H1 (cell line): ENCODE results near the gene GABRD. TPM values are rescaled to one million over a fixed set of nuclear protein-coding genes. Genes with fewer than 3 reads are reported as not detected.

ENCODE experiments used
- CTCF ChIA-PET: fragments of 300-600 bp; sonication (Branson Sonifier 250); formaldehyde crosslinking; loops from one replicate; lab custom pipeline; 2021; ENCODE audit not compliant: partially characterized antibody; lab: Charles Lee
- POLR2A ChIA-PET: fragments of 300-600 bp; sonication (Branson Sonifier 250); formaldehyde crosslinking; loops from one replicate; lab custom pipeline; 2021; ENCODE audit warnings: inconsistent platforms; ENCODE audit not compliant: partially characterized antibody; lab: Charles Lee
- DNase-seq, 2 experiments: peaks; one replicate each; pipeline versions ENCODE4 v3.0.0 to v3.0.0-alpha.2; 2010 to 2022; ENCODE audit warnings: low spot score in 2 of 2, low read depth in 1 of 2, mixed read lengths in 1 of 2
- FAIRE-seq: peaks from 2 replicates; lab custom pipeline; 2011; peaks lifted over from hg19 to GRCh38; lab: Jason Lieb, UNC
- H2AFZ ChIP-seq: 2 replicates; pipeline ENCODE4 v1.8.1; 2012; ENCODE audit warnings: low read length, inconsistent platforms
- H2AK5ac ChIP-seq: 2 replicates; pipeline ENCODE4 v1.6.1; 2013; ENCODE audit warnings: low read depth, low read length
- H2BK120ac ChIP-seq: replicated peaks from 2 replicates; pipeline ENCODE3; 2013; ENCODE audit warnings: low read depth, low read length, inconsistent platforms
- H2BK12ac ChIP-seq: 2 replicates; pipeline ENCODE4 v1.6.1; 2013; ENCODE audit warnings: low read depth, low read length
- H2BK15ac ChIP-seq: 2 replicates; pipeline ENCODE4 v1.6.1; 2013; ENCODE audit warnings: low read length
- H2BK20ac ChIP-seq: 2 replicates; pipeline ENCODE4 v1.6.1; 2013; ENCODE audit warnings: low read length
- H2BK5ac ChIP-seq: 2 replicates; pipeline ENCODE4 v1.6.1; 2013; ENCODE audit warnings: low read depth, low read length
- H3K14ac ChIP-seq: 2 replicates; pipeline ENCODE4 v1.6.1; 2013; ENCODE audit warnings: inconsistent platforms; ENCODE audit not compliant: insufficient read length
- H3K18ac ChIP-seq: 2 replicates; pipeline ENCODE4 v1.6.1; 2013; ENCODE audit warnings: low read length; ENCODE audit errors: extremely low read depth
- H3K23ac ChIP-seq: 2 replicates; pipeline ENCODE4 v1.6.1; 2013; ENCODE audit warnings: inconsistent platforms; ENCODE audit not compliant: insufficient read length
- H3K23me2 ChIP-seq: 2 replicates; pipeline ENCODE4 v1.6.1; 2013; ENCODE audit warnings: low read depth, low read length
- H3K27ac ChIP-seq: 2 replicates; pipeline ENCODE4 v1.6.1; 2011; ENCODE audit warnings: low read depth, low read length, inconsistent platforms
- H3K27me3 ChIP-seq, 4 experiments: replicated peaks in 1 of 4; 1 replicate in 1 of 4; 2 replicates in 3 of 4; pipeline versions ENCODE4 v1.6.1 to v1.8.1; 2011 to 2013; ENCODE audit warnings: low read length in 3 of 4, mild to moderate bottlenecking in 3 of 4, inconsistent platforms in 2 of 4, mixed read lengths in 2 of 4, moderate library complexity in 1 of 4; ENCODE audit not compliant: control insufficient read depth in 3 of 4, insufficient read depth in 3 of 4; ENCODE audit errors: extremely low read depth in 1 of 4
- H3K36me3 ChIP-seq, 4 experiments: 2 replicates each; pipeline versions ENCODE4 v1.6.1 to v1.8.1; 2011 to 2013; ENCODE audit warnings: mild to moderate bottlenecking in 4 of 4, low read length in 3 of 4, moderate library complexity in 2 of 4, control low read depth in 1 of 4, inconsistent platforms in 1 of 4; ENCODE audit not compliant: insufficient read depth in 4 of 4, control insufficient read depth in 2 of 4
- H3K4ac ChIP-seq: replicated peaks from 2 replicates; pipeline ENCODE3; 2013; ENCODE audit warnings: low read length, low read depth, mixed read lengths, inconsistent platforms; ENCODE audit not compliant: insufficient read length
- H3K4me1 ChIP-seq, 4 experiments: replicated peaks in 1 of 4; 1 replicate in 1 of 4; 2 replicates in 3 of 4; pipeline versions ENCODE4 v1.6.1 to v1.8.1; 2011 to 2013; ENCODE audit warnings: low read length in 3 of 4, inconsistent platforms in 2 of 4, mixed read lengths in 1 of 4; ENCODE audit not compliant: insufficient read depth in 4 of 4, control insufficient read depth in 3 of 4
- H3K4me2 ChIP-seq, 2 experiments: 2 replicates each; pipeline versions ENCODE4 v1.6.1 to v1.8.1; 2011 to 2013; ENCODE audit warnings: low read depth in 2 of 2, low read length in 2 of 2, control low read depth in 1 of 2, inconsistent platforms in 1 of 2, mild to moderate bottlenecking in 1 of 2; ENCODE audit not compliant: insufficient read depth in 1 of 2
- H3K4me3 ChIP-seq, 4 experiments: fragments of 200-600, 300-600 bp in 1 of 4; sonication (generic), shearing (Covaris generic), sonication (Bioruptor Twin) in 1 of 4; 2 replicates each; pipeline versions ENCODE4 v1.5.1 to v1.8.1; 2011 to 2016; ENCODE audit warnings: low read length in 4 of 4, low read depth in 3 of 4, control low read depth in 2 of 4, inconsistent platforms in 2 of 4, mild to moderate bottlenecking in 2 of 4, mixed read lengths in 1 of 4, moderate library complexity in 1 of 4; ENCODE audit not compliant: insufficient read depth in 2 of 4; ENCODE audit errors: extremely low read depth in 1 of 4
- H3K56ac ChIP-seq: replicated peaks from 2 replicates; pipeline ENCODE3; 2013; ENCODE audit warnings: low read depth, mild to moderate bottlenecking, mixed read lengths, low read length, inconsistent platforms; ENCODE audit not compliant: insufficient read length
- H3K79me1 ChIP-seq: 2 replicates; pipeline ENCODE4 v1.6.1; 2013; ENCODE audit warnings: low read depth, low read length, control low read depth
- H3K79me2 ChIP-seq, 2 experiments: 2 replicates each; pipeline versions ENCODE4 v1.6.1 to v1.8.1; 2012 to 2013; ENCODE audit warnings: low read length in 2 of 2, mild to moderate bottlenecking in 2 of 2, inconsistent platforms in 1 of 2; ENCODE audit not compliant: insufficient read depth in 2 of 2, control insufficient read depth in 1 of 2
- H3K9ac ChIP-seq, 4 experiments: replicated peaks in 1 of 4; 1 replicate in 1 of 4; 2 replicates in 3 of 4; pipeline versions ENCODE4 v1.6.1 to v1.8.1; 2011 to 2013; ENCODE audit warnings: low read depth in 3 of 4, low read length in 3 of 4, control low read depth in 2 of 4, mild to moderate bottlenecking in 2 of 4, moderate library complexity in 2 of 4, inconsistent platforms in 1 of 4; ENCODE audit errors: extremely low read depth in 1 of 4
- H3K9me3 ChIP-seq, 2 experiments: 2 replicates each; pipeline versions ENCODE4 v1.6.1 to v1.8.1; 2012 to 2013; ENCODE audit warnings: mild to moderate bottlenecking in 2 of 2, moderate library complexity in 2 of 2, control low read depth in 1 of 2, inconsistent platforms in 1 of 2, low read depth in 1 of 2, low read length in 1 of 2, mixed read lengths in 1 of 2; ENCODE audit not compliant: insufficient read depth in 2 of 2
- H4K20me1 ChIP-seq, 2 experiments: replicated peaks in 1 of 2; 2 replicates each; pipeline versions ENCODE3 to v1.8.1; 2011 to 2013; ENCODE audit warnings: inconsistent platforms in 2 of 2, low read length in 2 of 2, mild to moderate bottlenecking in 1 of 2; ENCODE audit not compliant: insufficient read depth in 2 of 2, control insufficient read depth in 1 of 2
- H4K5ac ChIP-seq: 2 replicates; pipeline ENCODE4 v1.6.1; 2013; ENCODE audit warnings: low read length, low read depth, mixed read lengths, inconsistent platforms; ENCODE audit not compliant: insufficient read length
- H4K8ac ChIP-seq: 2 replicates; pipeline ENCODE4 v1.8.0; 2013; ENCODE audit warnings: mild to moderate bottlenecking, moderate library complexity, low read length, inconsistent platforms; ENCODE audit not compliant: insufficient read depth; ENCODE audit errors: extremely low read depth
- H4K91ac ChIP-seq: replicated peaks from 2 replicates; pipeline ENCODE3; 2013; ENCODE audit warnings: low read length, mixed read lengths, inconsistent platforms; ENCODE audit not compliant: insufficient read length
- CBX5 ChIP-seq: fragments of 300-800, 300-1000 bp; sonication (generic); IDR thresholded peaks from 2 replicates; pipeline ENCODE4 v1.7.1; 2016; ENCODE audit warnings: antibody characterized with exemption, low read length, low read depth
- CHD1 ChIP-seq: IDR thresholded peaks from 2 replicates; pipeline ENCODE4 v1.6.1; 2012; ENCODE audit warnings: low read depth, low read length, improper control_type of control experiment
- EGR1 ChIP-seq: IDR thresholded peaks from 2 replicates; pipeline ENCODE4 v1.6.1; 2011; ENCODE audit warnings: low read depth, low read length, borderline replicate concordance
- EP300 ChIP-seq, 2 experiments: IDR thresholded peaks; 1 replicate in 1 of 2; 2 replicates in 1 of 2; pipeline ENCODE4 v1.6.1; 2011 to 2012; ENCODE audit warnings: low read depth in 2 of 2, low read length in 2 of 2, mild to moderate bottlenecking in 2 of 2, borderline replicate concordance in 1 of 2, inconsistent platforms in 1 of 2, moderate library complexity in 1 of 2
- GTF2F1 ChIP-seq: IDR thresholded peaks from 2 replicates; pipeline ENCODE4 v1.6.1; 2012; ENCODE audit warnings: low read depth, low read length, improper control_type of control experiment, borderline replicate concordance
- HDAC6 ChIP-seq: IDR thresholded peaks from one replicate; pipeline ENCODE4 v1.7.1; 2012; ENCODE audit warnings: low read depth, mild to moderate bottlenecking, inconsistent platforms, low read length, moderate library complexity
- SIRT6 ChIP-seq: IDR thresholded peaks from one replicate; pipeline ENCODE4 v1.7.1; 2012; ENCODE audit warnings: low read length, inconsistent platforms
- SP4 ChIP-seq: IDR thresholded peaks from 2 replicates; pipeline ENCODE4 v1.6.1; 2012; ENCODE audit warnings: low read length, inconsistent platforms
- WGBS, 2 experiments: shearing (Covaris generic) in 1 of 2; methylation state at CpG; one replicate each; pipeline versions ENCODE4 v1.1.6 to v1.1.7; 2013 to 2015; ENCODE audit warnings: low lambda C conversion rate in 2 of 2, mixed read lengths in 2 of 2, inconsistent platforms in 1 of 2, low coverage in 1 of 2, missing lambda C conversion rate in 1 of 2; ENCODE audit not compliant: insufficient replicate concordance in 2 of 2, insufficient coverage in 1 of 2, insufficient read length in 1 of 2; ENCODE audit errors: extremely low coverage in 1 of 2, missing lambda C conversion rate in 1 of 2; 5-methylcytosine and 5-hydroxymethylcytosine counted together
- polyA plus RNA-seq, 7 experiments: library from polyadenylated mRNA; depleted of rRNA in 3 of 7; stranded (reverse) in 5 of 7; unstranded in 2 of 7; fragments of >200 nt in 5 of 7; fragments of 200-250 nt in 2 of 7; gene quantifications; 1 replicate in 5 of 7; 2 replicates in 1 of 7; 4 replicates in 1 of 7; pipeline versions ENCODE4 v1.2.1 to v1.2.3, GENCODE V29; 2011 to 2013; ENCODE audit warnings: missing spikeins in 2 of 7, mixed read lengths in 2 of 7
- total RNA-seq: library from RNA; stranded (reverse); fragmentation: NEBNext Ultra II Directional; extraction: Animal tissue kit (Norgen Biotek cat#: 25700); gene quantifications from 2 replicates; pipeline ENCODE4 v1.2.1, GENCODE V29; 2021
- TF ChIP-seq, protein P1 (sequence below): IDR thresholded peaks from 2 replicates; pipeline ENCODE4 v1.6.1; 2011; ENCODE audit warnings: low read depth, mild to moderate bottlenecking, low read length; ENCODE audit not compliant: insufficient read depth
- TF ChIP-seq, protein P2 (sequence below), 3 experiments: IDR thresholded peaks; 1 replicate in 2 of 3; 2 replicates in 1 of 3; pipeline versions ENCODE4 v1.5.1 to v1.6.1; 2011; ENCODE audit warnings: low read length in 3 of 3, mild to moderate bottlenecking in 3 of 3, inconsistent platforms in 2 of 3, low read depth in 1 of 3, moderate library complexity in 1 of 3; ENCODE audit not compliant: insufficient read depth in 1 of 3; ENCODE audit errors: control extremely low read depth in 1 of 3

GABRD gene
- total and polyA plus RNA-seq, 2 of the 8 experiments (the other 6 are each of a cell fraction or from before 2014, with no cell fraction given): 1.8 to 3.0 TPM

DNA sequence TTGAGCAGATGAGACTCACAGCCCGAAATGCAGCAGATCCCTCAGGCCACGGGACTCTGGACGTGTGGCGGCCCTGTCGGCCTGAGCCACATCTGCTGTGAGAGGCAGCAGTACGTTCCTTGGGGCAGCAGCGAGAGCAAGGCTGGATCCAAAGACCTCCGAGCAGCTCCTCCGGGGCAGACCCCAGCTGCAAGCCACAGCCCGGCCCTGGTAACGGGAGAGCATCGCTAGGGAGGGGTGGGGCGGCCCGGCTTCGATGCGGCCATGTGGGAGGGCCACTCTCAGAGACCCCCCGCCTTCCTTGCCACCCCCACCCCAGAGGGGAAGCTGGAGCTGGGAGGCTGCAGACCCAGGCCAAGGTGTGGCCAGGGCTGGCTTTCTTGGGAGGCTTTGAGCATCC, 48.8 kb downstream of the GABRD start:
- no peak for TF ChIP-seq SIRT6
- no peak for TF ChIP-seq HDAC6
- TF ChIP-seq CBX5: no peak
- TF ChIP-seq EP300 (IDR thresholded peaks at IDR 0.05; ENCODE audit: borderline replicate concordance in 1 of 2, low read depth in 2 of 2, low read length in 2 of 2): no peak
- TF ChIP-seq, protein P1, sequence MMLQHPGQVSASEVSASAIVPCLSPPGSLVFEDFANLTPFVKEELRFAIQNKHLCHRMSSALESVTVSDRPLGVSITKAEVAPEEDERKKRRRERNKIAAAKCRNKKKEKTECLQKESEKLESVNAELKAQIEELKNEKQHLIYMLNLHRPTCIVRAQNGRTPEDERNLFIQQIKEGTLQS: no peak
- no peak for TF ChIP-seq SP4
- TF ChIP-seq GTF2F1: no peak
- TF ChIP-seq, protein P2, sequence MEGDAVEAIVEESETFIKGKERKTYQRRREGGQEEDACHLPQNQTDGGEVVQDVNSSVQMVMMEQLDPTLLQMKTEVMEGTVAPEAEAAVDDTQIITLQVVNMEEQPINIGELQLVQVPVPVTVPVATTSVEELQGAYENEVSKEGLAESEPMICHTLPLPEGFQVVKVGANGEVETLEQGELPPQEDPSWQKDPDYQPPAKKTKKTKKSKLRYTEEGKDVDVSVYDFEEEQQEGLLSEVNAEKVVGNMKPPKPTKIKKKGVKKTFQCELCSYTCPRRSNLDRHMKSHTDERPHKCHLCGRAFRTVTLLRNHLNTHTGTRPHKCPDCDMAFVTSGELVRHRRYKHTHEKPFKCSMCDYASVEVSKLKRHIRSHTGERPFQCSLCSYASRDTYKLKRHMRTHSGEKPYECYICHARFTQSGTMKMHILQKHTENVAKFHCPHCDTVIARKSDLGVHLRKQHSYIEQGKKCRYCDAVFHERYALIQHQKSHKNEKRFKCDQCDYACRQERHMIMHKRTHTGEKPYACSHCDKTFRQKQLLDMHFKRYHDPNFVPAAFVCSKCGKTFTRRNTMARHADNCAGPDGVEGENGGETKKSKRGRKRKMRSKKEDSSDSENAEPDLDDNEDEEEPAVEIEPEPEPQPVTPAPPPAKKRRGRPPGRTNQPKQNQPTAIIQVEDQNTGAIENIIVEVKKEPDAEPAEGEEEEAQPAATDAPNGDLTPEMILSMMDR (IDR thresholded peaks at IDR 0.05; ENCODE audit: control extremely low read depth in 1 of 3, insufficient read depth in 1 of 3, low read depth in 1 of 3, low read length in 3 of 3): no peak
- TF ChIP-seq EGR1: no peak
- no peak for TF ChIP-seq CHD1
- no peaks in the 10 kb centered on the region for H3K23me2 ChIP-seq
- H3K79me1 ChIP-seq: peaks cover 4% of the 10 kb centered on the region
- DNase-seq (no peak), FAIRE-seq (no peak)
- peaks cover 0 to 4% (median 0%) of the 10 kb centered on the region in 4 experiments; a peak in 1 of 7 replicates for H3K4me1 ChIP-seq
- no peak overlapping the region for H2AK5ac ChIP-seq
- WGBS, 2 experiments: 93% methylated on average over 17 of the region's 17 CpGs; no CpG with 5 or more reads in 1 of the 2 experiments
- H4K5ac ChIP-seq: no peak overlapping the region
- H3K27me3 ChIP-seq: no peaks in the 10 kb centered on the region
- H3K9me3 ChIP-seq: no peaks in the 10 kb centered on the region
- H4K20me1 ChIP-seq: peaks cover 2 to 11% of the 10 kb centered on the region in 2 experiments
- no peak overlapping the region for H2BK5ac ChIP-seq
- H4K91ac ChIP-seq: no peak overlapping the region
- ChIA-PET POLR2A (interaction anchor here (0.6 kb wide), 1 partner anchor 98 kb away, joined by 3 read pairs; no protein-coding TSS in a partner anchor), CTCF (interaction anchor here (0.8 to 1.0 kb wide), 2 partner anchors 23 to 24 kb away, joined by 3 read pairs; no protein-coding TSS in a partner anchor)
- no peak overlapping the region for H3K14ac ChIP-seq
- no peak overlapping the region for H2BK120ac ChIP-seq
- no peak overlapping the region for H2BK12ac ChIP-seq
- H3K4ac ChIP-seq: no peak overlapping the region
- H3K4me2 ChIP-seq: no peak overlapping the region
- no peak overlapping the region for H3K23ac ChIP-seq
- H4K8ac ChIP-seq: no peak overlapping the region
- no peak overlapping the region for H3K27ac ChIP-seq
- H3K79me2 ChIP-seq: peaks cover 0 to 22% of the 10 kb centered on the region in 2 experiments; a peak in 3 of 4 replicates
- no peaks in the 10 kb centered on the region; a peak in 2 of 8 replicates for H3K36me3 ChIP-seq
- H2AFZ ChIP-seq: no peak overlapping the region
- H2BK20ac ChIP-seq: no peak overlapping the region
- no peak overlapping the region for H3K18ac ChIP-seq
- no peak overlapping the region for H3K9ac ChIP-seq
- no peak overlapping the region for H3K56ac ChIP-seq
- H2BK15ac ChIP-seq: no peak overlapping the region
- no peak overlapping the region for H3K4me3 ChIP-seq
